Activated T-helper 2 cell treated with anti-CD3 and anti-CD28 coated beads, Interferon-gamma antibody, Interleukin-2, Interleukin-4, amounts not matched to agents 10 μg/mL and 5 μg/mL and 100 μg/mL, durations not matched to agents 14 hours and 24 hours and 36 hours (primary cell): Measurements from ENCODE around the gene FAM13C. TPM values are rescaled to one million over a fixed set of nuclear protein-coding genes. Genes with fewer than 3 reads are reported as not detected.

Source experiments
- DNase-seq: peaks from one replicate; pipeline ENCODE4 v3.0.0; 2021; ENCODE audit warnings: low spot score
- H3K27ac Mint-ChIP-seq: one replicate; pipeline ENCODE4 v1.8.0; 2021; ENCODE audit warnings: mixed read lengths
- H3K27me3 Mint-ChIP-seq: one replicate; pipeline ENCODE4 v1.8.0; 2021; ENCODE audit warnings: low read depth, mixed read lengths
- H3K36me3 Mint-ChIP-seq: one replicate; pipeline ENCODE4 v1.8.0; 2021; ENCODE audit warnings: low read depth, mixed read lengths
- H3K4me1 Mint-ChIP-seq: one replicate; pipeline ENCODE4 v1.8.0; 2021; ENCODE audit warnings: low read depth, mixed read lengths
- H3K4me3 Mint-ChIP-seq: one replicate; pipeline ENCODE4 v1.8.0; 2021; ENCODE audit warnings: low read depth, mild to moderate bottlenecking, moderate library complexity, mixed read lengths
- H3K9me3 Mint-ChIP-seq: one replicate; pipeline ENCODE4 v1.8.0; 2021; ENCODE audit warnings: mixed read lengths
- intact Hi-C: fragments of 100-400 bp; cut with micrococcal nuclease; formaldehyde crosslinking; loops from one replicate; pipeline ENCODE4 v1.15.1; 2023
- total RNA-seq: library from RNA; stranded (reverse); gene quantifications from 2 replicates; pipeline ENCODE4 v1.2.3, GENCODE V29; 2022

Gene FAM13C
- total RNA-seq, 1 donor from 2014 or later: not detected

GRCh38 chr10:59303018-59303417 lies 59.3 kb downstream of the FAM13C start:
- Mint-ChIP-seq H3K36me3 (no peaks in the 10 kb centered on the region), H3K4me3 (no peak overlapping the region), H3K9me3 (no peaks in the 10 kb centered on the region), H3K27ac (no peak overlapping the region), H3K27me3 (no peaks in the 10 kb centered on the region), H3K4me1 (no peaks in the 10 kb centered on the region)
- DNase-seq: no peak
- intact Hi-C loops: no loop called here

- no peak for DNase-seq
- no peaks in the 10 kb centered on the region for H3K27me3 Mint-ChIP-seq
- H3K9me3 Mint-ChIP-seq: no peaks in the 10 kb centered on the region
- no peak overlapping the region for H3K4me3 Mint-ChIP-seq
- no peaks in the 10 kb centered on the region for H3K36me3 Mint-ChIP-seq
- intact Hi-C loops: no loop called here
- H3K4me1 Mint-ChIP-seq: no peaks in the 10 kb centered on the region
- no peak overlapping the region for H3K27ac Mint-ChIP-seq
These were observed 60.0 kb downstream of the FAM13C start for GRCh38 chr10:59302381-59302780.

- H3K4me1 Mint-ChIP-seq: no peaks in the 10 kb centered on the region
- H3K27me3 Mint-ChIP-seq: no peaks in the 10 kb centered on the region
- intact Hi-C loops: no loop called here
- no peaks in the 10 kb centered on the region for H3K9me3 Mint-ChIP-seq
- no peaks in the 10 kb centered on the region for H3K36me3 Mint-ChIP-seq
- no peak overlapping the region for H3K4me3 Mint-ChIP-seq
- no peak overlapping the region for H3K27ac Mint-ChIP-seq
- no peak for DNase-seq
These were observed 61.1 kb downstream of the FAM13C start for GRCh38 chr10:59301067-59301754.

- H3K9me3 Mint-ChIP-seq: no peaks in the 10 kb centered on the region
- intact Hi-C loops: no loop called here
- no peak overlapping the region for H3K27ac Mint-ChIP-seq
- no peaks in the 10 kb centered on the region for H3K36me3 Mint-ChIP-seq
- H3K4me3 Mint-ChIP-seq: no peak overlapping the region
- H3K4me1 Mint-ChIP-seq: no peaks in the 10 kb centered on the region
- H3K27me3 Mint-ChIP-seq: no peaks in the 10 kb centered on the region
- DNase-seq: no peak
These were observed 62.0 kb downstream of the FAM13C start for GRCh38 chr10:59300386-59300785.

GRCh38 chr10:59299933-59300332 lies 62.4 kb downstream of the FAM13C start:
- H3K36me3 Mint-ChIP-seq: no peaks in the 10 kb centered on the region
- H3K9me3 Mint-ChIP-seq: no peaks in the 10 kb centered on the region
- no peak overlapping the region for H3K27ac Mint-ChIP-seq
- H3K4me1 Mint-ChIP-seq: no peaks in the 10 kb centered on the region
- intact Hi-C loops: no loop called here
- H3K4me3 Mint-ChIP-seq: no peak overlapping the region
- DNase-seq: no peak
- H3K27me3 Mint-ChIP-seq: no peaks in the 10 kb centered on the region

GRCh38 chr10:59290448-59290847 lies 71.9 kb downstream of the FAM13C start:
- Mint-ChIP-seq H3K9me3 (no peaks in the 10 kb centered on the region), H3K4me1 (no peaks in the 10 kb centered on the region), H3K27me3 (no peaks in the 10 kb centered on the region), H3K27ac (no peak overlapping the region), H3K4me3 (no peak overlapping the region), H3K36me3 (no peaks in the 10 kb centered on the region)
- intact Hi-C loops: no loop called here
- DNase-seq: no peak

GRCh38 chr10:59289853-59290252 lies 72.5 kb downstream of the FAM13C start:
- Mint-ChIP-seq H3K9me3 (no peaks in the 10 kb centered on the region), H3K27ac (no peak overlapping the region), H3K27me3 (no peaks in the 10 kb centered on the region), H3K4me1 (no peaks in the 10 kb centered on the region), H3K36me3 (no peaks in the 10 kb centered on the region), H3K4me3 (no peak overlapping the region)
- DNase-seq: no peak
- intact Hi-C loops: no loop called here

GRCh38 chr10:59287587-59288255 lies 74.6 kb downstream of the FAM13C start:
- no peak for DNase-seq
- no peaks in the 10 kb centered on the region for H3K9me3 Mint-ChIP-seq
- H3K36me3 Mint-ChIP-seq: no peaks in the 10 kb centered on the region
- H3K27ac Mint-ChIP-seq: no peak overlapping the region
- H3K4me3 Mint-ChIP-seq: no peak overlapping the region
- no peaks in the 10 kb centered on the region for H3K4me1 Mint-ChIP-seq
- H3K27me3 Mint-ChIP-seq: no peaks in the 10 kb centered on the region
- intact Hi-C loops: no loop called here

GRCh38 chr10:59285848-59286247 lies 76.5 kb downstream of the FAM13C start:
- Mint-ChIP-seq H3K9me3 (no peaks in the 10 kb centered on the region), H3K36me3 (no peaks in the 10 kb centered on the region), H3K4me3 (no peak overlapping the region), H3K4me1 (no peaks in the 10 kb centered on the region), H3K27me3 (no peaks in the 10 kb centered on the region), H3K27ac (no peak overlapping the region)
- no peak for DNase-seq
- intact Hi-C loops: no loop called here

GRCh38 chr10:59285073-59285472 lies 77.3 kb downstream of the FAM13C start:
- Mint-ChIP-seq H3K4me3 (no peak overlapping the region), H3K9me3 (no peaks in the 10 kb centered on the region), H3K4me1 (no peaks in the 10 kb centered on the region), H3K36me3 (no peaks in the 10 kb centered on the region), H3K27ac (no peak overlapping the region), H3K27me3 (no peaks in the 10 kb centered on the region)
- DNase-seq: no peak
- intact Hi-C loops: no loop called here

- no peak for DNase-seq
- Mint-ChIP-seq H3K27me3 (no peaks in the 10 kb centered on the region), H3K9me3 (no peaks in the 10 kb centered on the region), H3K27ac (no peak overlapping the region), H3K4me1 (no peaks in the 10 kb centered on the region), H3K4me3 (no peak overlapping the region), H3K36me3 (no peaks in the 10 kb centered on the region)
- intact Hi-C loops: no loop called here
These were observed 78.0 kb downstream of the FAM13C start for GRCh38 chr10:59284118-59284975.

GRCh38 chr10:59283456-59284091 lies 78.8 kb downstream of the FAM13C start:
- intact Hi-C loops: no loop called here
- Mint-ChIP-seq H3K4me3 (no peak overlapping the region), H3K9me3 (no peaks in the 10 kb centered on the region), H3K4me1 (no peaks in the 10 kb centered on the region), H3K27me3 (no peaks in the 10 kb centered on the region), H3K27ac (no peak overlapping the region), H3K36me3 (no peaks in the 10 kb centered on the region)
- no peak for DNase-seq
